KMS-11 (cell line): ENCODE results near the gene OR8A1.

Source experiments
- H2AFZ ChIP-seq: fragments of 200-600 bp; sonication (generic); 2 replicates; pipeline ENCODE4 v1.6.1; 2016; ENCODE audit warnings: antibody characterized with exemption, mixed run types, low read depth
- H3K27ac ChIP-seq: fragments of 200-600 bp; sonication (generic); 2 replicates; pipeline ENCODE4 v1.6.1; 2016; ENCODE audit warnings: mild to moderate bottlenecking, mixed run types
- H3K27me3 ChIP-seq: fragments of 200-600 bp; sonication (generic); 2 replicates; pipeline ENCODE4 v1.6.1; 2017; ENCODE audit warnings: mild to moderate bottlenecking, low read depth, mixed run types, moderate library complexity; ENCODE audit not compliant: insufficient read depth
- H3K36me3 ChIP-seq: fragments of 200-600 bp; sonication (generic); 2 replicates; pipeline ENCODE4 v1.6.1; 2017; ENCODE audit warnings: mild to moderate bottlenecking, mixed run types; ENCODE audit not compliant: insufficient read depth
- H3K4me1 ChIP-seq: fragments of 200-600 bp; sonication (generic); 2 replicates; pipeline ENCODE4 v1.6.1; 2016; ENCODE audit warnings: mild to moderate bottlenecking, low read depth, mixed run types; ENCODE audit not compliant: poor library complexity, severe bottlenecking
- H3K4me2 ChIP-seq: fragments of 200-600 bp; sonication (generic); 2 replicates; pipeline ENCODE4 v1.7.0; 2016; ENCODE audit warnings: mild to moderate bottlenecking, mixed run types
- H3K4me3 ChIP-seq: fragments of 200-600 bp; sonication (generic); IDR thresholded peaks from 2 replicates; pipeline ENCODE4 v1.6.1; 2017; ENCODE audit warnings: low read depth, low read length, mixed read lengths; ENCODE audit not compliant: insufficient read depth
- H3K79me2 ChIP-seq: fragments of 200-600 bp; sonication (generic); 2 replicates; pipeline ENCODE4 v1.6.1; 2016; ENCODE audit warnings: low read depth, mixed run types; ENCODE audit not compliant: insufficient read depth
- H3K9ac ChIP-seq: fragments of 200-600 bp; sonication (generic); 2 replicates; pipeline ENCODE4 v1.6.1; 2016; ENCODE audit warnings: mild to moderate bottlenecking, mixed run types
- H4K20me1 ChIP-seq: fragments of 200-600 bp; sonication (generic); 2 replicates; pipeline ENCODE4 v1.6.1; 2016; ENCODE audit warnings: mild to moderate bottlenecking, mixed run types; ENCODE audit not compliant: insufficient read depth
- CTCF ChIP-seq: fragments of 200-600 bp; sonication (generic); conservative IDR thresholded peaks from 2 replicates; pipeline ENCODE4 v1.6.1; 2017; ENCODE audit warnings: low read depth, mild to moderate bottlenecking, antibody characterized with exemption, low read length, moderate library complexity, mixed read lengths

Gene OR8A1

GRCh38 chr11:124612567-124613246 lies 42.9 kb downstream of the OR8A1 start:
- H3K9ac ChIP-seq: no peak overlapping the region
- no peak overlapping the region for H2AFZ ChIP-seq
- no peak overlapping the region for H3K27ac ChIP-seq
- H3K36me3 ChIP-seq: no peaks in the 10 kb centered on the region
- H4K20me1 ChIP-seq: no peaks in the 10 kb centered on the region
- H3K4me2 ChIP-seq: no peak overlapping the region
- no peak for TF ChIP-seq CTCF
- no peak overlapping the region for H3K4me3 ChIP-seq
- H3K4me1 ChIP-seq: no peaks in the 10 kb centered on the region
- no peaks in the 10 kb centered on the region for H3K79me2 ChIP-seq
- no peaks in the 10 kb centered on the region for H3K27me3 ChIP-seq

GRCh38 chr11:124618863-124619262 lies 49.1 kb downstream of the OR8A1 start:
- H3K4me2 ChIP-seq: no peak overlapping the region
- no peaks in the 10 kb centered on the region for H4K20me1 ChIP-seq
- no peak overlapping the region for H3K9ac ChIP-seq
- no peak overlapping the region for H3K4me3 ChIP-seq
- H3K27ac ChIP-seq: no peak overlapping the region
- no peaks in the 10 kb centered on the region for H3K36me3 ChIP-seq
- H2AFZ ChIP-seq: no peak overlapping the region
- TF ChIP-seq CTCF: no peak
- H3K4me1 ChIP-seq: peaks cover 3% of the 10 kb centered on the region
- no peaks in the 10 kb centered on the region for H3K27me3 ChIP-seq
- H3K79me2 ChIP-seq: peaks cover 10% of the 10 kb centered on the region; the same call in 1 of the 2 replicates
